SK-N-SH (cell line): ENCODE measurements around the gene CEP131. TPM values are rescaled to one million over a fixed set of nuclear protein-coding genes. Genes with fewer than 3 reads are reported as not detected.

Experiments used
- CTCF ChIA-PET: fragments of 300-600, 350-600 bp; formaldehyde crosslinking; extraction: SDS; loops from one replicate; lab custom pipeline; 2021; lab: Yijun Ruan, JAX
- POLR2A ChIA-PET: fragments of 350-600 bp; sonication (Branson Sonifier 250); formaldehyde crosslinking; extraction: SDS; loops from one replicate; lab custom pipeline; 2020; ENCODE audit warnings: antibody characterized with exemption, inconsistent platforms; lab: Yijun Ruan, JAX
- DNase-seq: peaks from one replicate; pipeline ENCODE4 v3.0.0; 2012
- H2AFZ ChIP-seq: fragments of 200-600 bp; sonication (generic); 2 replicates; pipeline ENCODE4 v1.8.1; 2016; ENCODE audit warnings: antibody characterized with exemption, mild to moderate bottlenecking, low read depth
- H3F3A ChIP-seq: fragments of 200-600 bp; sonication (generic); replicated peaks from 2 replicates; pipeline ENCODE3; 2016; ENCODE audit warnings: antibody characterized with exemption, mild to moderate bottlenecking; ENCODE audit not compliant: insufficient read depth
- H3K27ac ChIP-seq, 2 experiments: fragments of 200-500 bp in 1 of 2; fragments of 200-600 bp in 1 of 2; sonication (Bioruptor generic) in 1 of 2; sonication (generic), shearing (Covaris generic) in 1 of 2; 2 replicates each; pipeline versions ENCODE4 v1.5.1 to v1.6.1; 2014 to 2016; ENCODE audit warnings: low read depth in 2 of 2, inconsistent platforms in 1 of 2, low read length in 1 of 2, mild to moderate bottlenecking in 1 of 2, mixed read lengths in 1 of 2
- H3K27me3 ChIP-seq: fragments of 200-600 bp; sonication (generic), shearing (Covaris generic); 2 replicates; pipeline ENCODE4 v1.6.1; 2016; ENCODE audit warnings: mixed run types; ENCODE audit not compliant: insufficient read depth
- H3K36me3 ChIP-seq, 2 experiments: fragments of 200-500 bp in 1 of 2; fragments of 200-600 bp in 1 of 2; sonication (Bioruptor generic) in 1 of 2; sonication (generic) in 1 of 2; replicated peaks in 1 of 2; 2 replicates each; pipeline versions ENCODE3 to v1.5.1; 2014 to 2016; ENCODE audit warnings: low read length in 1 of 2, mild to moderate bottlenecking in 1 of 2; ENCODE audit not compliant: insufficient read depth in 2 of 2, control insufficient read depth in 1 of 2
- H3K4me1 ChIP-seq, 2 experiments: fragments of 200-500 bp in 1 of 2; fragments of 200-600 bp in 1 of 2; sonication (Bioruptor generic) in 1 of 2; sonication (generic), shearing (Covaris generic) in 1 of 2; 2 replicates each; pipeline versions ENCODE4 v1.5.1 to v1.6.1; 2014 to 2016; ENCODE audit warnings: low read depth in 1 of 2, low read length in 1 of 2, mixed run types in 1 of 2; ENCODE audit not compliant: insufficient read depth in 2 of 2, control insufficient read depth in 1 of 2
- H3K4me2 ChIP-seq: fragments of 200-600 bp; sonication (generic), shearing (Covaris generic); 2 replicates; pipeline ENCODE4 v1.6.1; 2017; ENCODE audit warnings: mixed run types
- H3K4me3 ChIP-seq, 2 experiments: fragments of 200-500 bp in 1 of 2; fragments of 200-600 bp in 1 of 2; sonication (Bioruptor generic) in 1 of 2; sonication (generic), shearing (Covaris generic) in 1 of 2; 2 replicates each; pipeline versions ENCODE4 v1.5.1 to v1.8.1; 2014 to 2016; ENCODE audit warnings: low read depth in 2 of 2, inconsistent platforms in 1 of 2, low read length in 1 of 2, mild to moderate bottlenecking in 1 of 2, mixed read lengths in 1 of 2, moderate library complexity in 1 of 2
- H3K79me2 ChIP-seq: fragments of 200-600 bp; sonication (generic); 2 replicates; pipeline ENCODE4 v1.8.1; 2017; ENCODE audit warnings: mild to moderate bottlenecking; ENCODE audit not compliant: insufficient read depth
- H3K9ac ChIP-seq: fragments of 200-600 bp; sonication (generic); 2 replicates; pipeline ENCODE4 v1.6.1; 2017; ENCODE audit warnings: mixed run types
- H3K9me2 ChIP-seq: fragments of 200-600 bp; sonication (generic); 2 replicates; pipeline ENCODE4 v1.6.1; 2017; ENCODE audit warnings: mixed run types
- H3K9me3 ChIP-seq: fragments of 200-600 bp; sonication (generic); 2 replicates; pipeline ENCODE4 v1.6.1; 2017; ENCODE audit warnings: mixed run types, mild to moderate bottlenecking, moderate library complexity
- H4K20me1 ChIP-seq: fragments of 200-600 bp; sonication (generic); 2 replicates; pipeline ENCODE4 v1.6.1; 2017; ENCODE audit warnings: mild to moderate bottlenecking, mixed run types; ENCODE audit not compliant: insufficient read depth
- ELF1 ChIP-seq: IDR thresholded peaks from 2 replicates; pipeline ENCODE4 v1.4.0; 2012
- EP300 ChIP-seq, 2 experiments: IDR thresholded peaks; 2 replicates each; pipeline versions ENCODE4 v1.4.0 to v1.6.1; 2012; ENCODE audit warnings: borderline replicate concordance in 1 of 2, low read depth in 1 of 2, low read length in 1 of 2
- EZH2phosphoT487 ChIP-seq: fragments of 200-600 bp; sonication (generic); IDR thresholded peaks from 2 replicates; pipeline ENCODE4 v1.6.1; 2017; ENCODE audit warnings: low read depth, mixed run types, mild to moderate bottlenecking, antibody characterized with exemption, moderate library complexity, borderline replicate concordance
- FOSL2 ChIP-seq: IDR thresholded peaks from 2 replicates; pipeline ENCODE4 v1.4.0; 2012; ENCODE audit warnings: low read depth, mild to moderate bottlenecking, moderate library complexity, borderline replicate concordance
- FOXJ3 ChIP-seq: sonication (generic); formaldehyde crosslinking; IDR thresholded peaks from 2 replicates; pipeline ENCODE4 v1.5.1; 2020; ENCODE audit warnings: mild to moderate bottlenecking, missing genetic modification reagents
- GABPA ChIP-seq: IDR thresholded peaks from 2 replicates; pipeline ENCODE4 v1.4.0; 2012; ENCODE audit warnings: low read depth, mild to moderate bottlenecking
- MEF2A ChIP-seq: IDR thresholded peaks from 2 replicates; pipeline ENCODE4 v1.4.0; 2012; ENCODE audit warnings: low read depth, borderline replicate concordance
- POLR2AphosphoS5 ChIP-seq: IDR thresholded peaks from 2 replicates; pipeline ENCODE4 v1.6.1; 2012; ENCODE audit warnings: low read depth, low read length
- RAD21 ChIP-seq: IDR thresholded peaks from 2 replicates; pipeline ENCODE4 v1.6.1; 2012; ENCODE audit warnings: mild to moderate bottlenecking, low read length
- REST ChIP-seq: IDR thresholded peaks from 2 replicates; pipeline ENCODE4 v1.6.1; 2012; ENCODE audit warnings: mild to moderate bottlenecking, low read depth, low read length, moderate library complexity
- RFX5 ChIP-seq: IDR thresholded peaks from 2 replicates; pipeline ENCODE4 v1.6.1; 2012; ENCODE audit warnings: mild to moderate bottlenecking, improper control_type of control experiment, low read length
- SIN3A ChIP-seq: IDR thresholded peaks from 2 replicates; pipeline ENCODE4 v1.6.1; 2012; ENCODE audit warnings: low read depth, mild to moderate bottlenecking, low read length, moderate library complexity, borderline replicate concordance
- SMC3 ChIP-seq: IDR thresholded peaks from 2 replicates; pipeline ENCODE4 v1.6.1; 2012; ENCODE audit warnings: low read depth, low read length, improper control_type of control experiment
- TAF1 ChIP-seq: IDR thresholded peaks from 2 replicates; pipeline ENCODE4 v1.6.1; 2012; ENCODE audit warnings: low read depth, mild to moderate bottlenecking, low read length, moderate library complexity, borderline replicate concordance
- TCF12 ChIP-seq: IDR thresholded peaks from 2 replicates; pipeline ENCODE4 v1.4.0; 2012
- TEAD4 ChIP-seq: IDR thresholded peaks from 2 replicates; pipeline ENCODE4 v1.4.0; 2012; ENCODE audit warnings: mild to moderate bottlenecking, borderline replicate concordance; ENCODE audit not compliant: insufficient read depth
- WGBS: methylation state at CpG from one replicate; pipeline ENCODE4 v1.1.6; 2017; ENCODE audit warnings: low lambda C conversion rate; 5-methylcytosine and 5-hydroxymethylcytosine counted together
- polyA plus RNA-seq, 3 experiments: library from polyadenylated mRNA; depleted of rRNA; stranded (reverse); fragments of >200 nt; gene quantifications; 2 replicates each; pipeline ENCODE4 v1.2.3, GENCODE V29; 2012
- TF ChIP-seq, protein P1 (sequence below): IDR thresholded peaks from 2 replicates; pipeline ENCODE4; 2012

Gene CEP131
- polyA plus RNA-seq, 1 of the 3 experiments (the other 2 are of a cell fraction), result 34.8 TPM

DNA sequence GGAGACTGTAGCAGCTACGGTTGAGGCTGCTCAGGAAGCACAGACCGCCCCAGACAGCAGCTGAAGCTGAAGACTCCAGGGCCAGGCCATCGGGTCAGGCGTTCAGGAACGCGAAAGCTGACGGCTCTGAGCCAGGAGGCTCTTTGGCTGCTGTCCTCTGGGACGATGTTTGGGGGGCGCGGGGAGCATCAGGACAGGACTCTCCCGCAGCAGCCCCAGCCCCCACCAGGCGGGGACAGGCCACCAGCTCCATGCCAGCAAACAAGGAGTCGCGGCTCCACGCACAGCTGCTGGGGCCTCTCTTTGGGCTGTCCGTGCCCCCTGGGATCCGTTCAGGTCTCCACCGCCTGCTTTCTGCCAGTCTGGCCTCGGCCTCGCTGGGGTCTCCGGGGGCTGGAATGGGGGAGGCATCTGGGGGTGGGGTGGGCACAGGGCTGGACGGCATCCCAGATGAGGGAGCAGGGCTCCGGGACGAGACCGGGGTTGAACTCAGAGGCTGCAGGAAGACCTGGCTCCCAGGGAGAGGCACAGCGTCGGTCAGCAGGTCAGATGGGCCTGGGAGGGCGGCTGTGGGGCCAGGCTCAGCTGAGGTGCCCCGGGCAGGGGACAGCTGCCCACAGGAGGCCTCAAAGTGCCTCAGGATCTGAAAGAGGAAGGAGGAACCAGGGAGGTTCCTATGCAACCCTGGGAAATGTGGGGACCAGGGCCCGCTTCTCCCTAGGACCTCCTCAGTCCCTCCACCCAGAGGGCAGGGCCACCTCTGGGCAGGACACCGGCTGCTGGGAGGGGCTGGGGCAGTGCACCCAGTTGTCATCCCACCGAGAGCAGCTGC, 6.3 kb upstream of the CEP131 start:
- Histone ChIP-seq H2AFZ (no peak overlapping the region), H4K20me1 (no peaks in the 10 kb centered on the region), H3K27ac (no peak overlapping the region), H3K79me2 (no peaks in the 10 kb centered on the region), H3K36me3 (peaks cover 0 to 46% of the 10 kb centered on the region in 2 experiments), H3K27me3 (no peaks in the 10 kb centered on the region), H3K4me1 (no peaks in the 10 kb centered on the region), H3K9me2 (no peaks in the 10 kb centered on the region), H3K4me3 (no peak overlapping the region), H3K9ac (no peak overlapping the region), H3F3A (peaks cover 13% of the 10 kb centered on the region), H3K4me2 (no peak overlapping the region), H3K9me3 (no peaks in the 10 kb centered on the region)
- TF ChIP-seq REST (no peak), SMC3 (no peak), EP300 (IDR thresholded peaks at IDR 0.05; ENCODE audit: borderline replicate concordance in 1 of 2, low read depth in 1 of 2, low read length in 1 of 2) (no peak), ELF1 (no peak), MEF2A (no peak), TEAD4 (no peak), TAF1 (no peak), TCF12 (no peak), FOSL2 (no peak), POLR2AphosphoS5 (no peak)
- TF ChIP-seq, protein P1, sequence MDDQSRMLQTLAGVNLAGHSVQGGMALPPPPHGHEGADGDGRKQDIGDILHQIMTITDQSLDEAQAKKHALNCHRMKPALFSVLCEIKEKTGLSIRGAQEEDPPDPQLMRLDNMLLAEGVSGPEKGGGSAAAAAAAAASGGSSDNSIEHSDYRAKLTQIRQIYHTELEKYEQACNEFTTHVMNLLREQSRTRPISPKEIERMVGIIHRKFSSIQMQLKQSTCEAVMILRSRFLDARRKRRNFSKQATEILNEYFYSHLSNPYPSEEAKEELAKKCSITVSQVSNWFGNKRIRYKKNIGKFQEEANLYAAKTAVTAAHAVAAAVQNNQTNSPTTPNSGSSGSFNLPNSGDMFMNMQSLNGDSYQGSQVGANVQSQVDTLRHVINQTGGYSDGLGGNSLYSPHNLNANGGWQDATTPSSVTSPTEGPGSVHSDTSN, result no peak
- CTCF ChIA-PET, result interaction anchor here (0.9 to 4.4 kb wide), 5 partner anchors 10 to 256 kb away, joined by 3 to 23 read pairs (median 5); partner anchors contain the start of genes NDUFAF8 and TEPSIN
- 93% methylated on average over 32 of the region's 32 CpGs for WGBS
- POLR2A ChIA-PET, result interaction anchor here (2.7 kb wide), 1 partner anchor 10 kb away, joined by 9 read pairs; the partner anchor contains the start of genes NDUFAF8 and TEPSIN
- no peak for DNase-seq

- no peaks in the 10 kb centered on the region for H3K9me2 ChIP-seq
- H3K4me3 ChIP-seq, result no peak overlapping the region
- H3F3A ChIP-seq, result peaks cover 19% of the 10 kb centered on the region
- ChIA-PET POLR2A (interaction anchor here (2.7 kb wide), 1 partner anchor 10 kb away, joined by 9 read pairs; the partner anchor contains the start of genes NDUFAF8 and TEPSIN), CTCF (interaction anchor here (1.0 to 4.4 kb wide), 4 partner anchors 11 to 257 kb away, joined by 3 to 23 read pairs (median 10); partner anchors contain the start of genes NDUFAF8 and TEPSIN)
- DNase-seq, result no peak
- H3K9me3 ChIP-seq, result no peaks in the 10 kb centered on the region
- no peak overlapping the region for H3K27ac ChIP-seq
- H3K4me2 ChIP-seq, result no peak overlapping the region
- no peaks in the 10 kb centered on the region for H3K79me2 ChIP-seq
- no peaks in the 10 kb centered on the region for H3K27me3 ChIP-seq
- H3K36me3 ChIP-seq, result peaks cover 0 to 41% of the 10 kb centered on the region in 2 experiments
- no peaks in the 10 kb centered on the region for H4K20me1 ChIP-seq
- H3K9ac ChIP-seq, result no peak overlapping the region
- H2AFZ ChIP-seq, result no peak overlapping the region
- 91% methylated on average over 9 of the region's 9 CpGs for WGBS
- H3K4me1 ChIP-seq, result peaks cover 0 to 4% of the 10 kb centered on the region in 2 experiments; a peak in 2 of 4 replicates
- TF ChIP-seq SIN3A (no peak), GABPA (no peak), FOXJ3 (no peak), EZH2phosphoT487 (no peak), REST (no peak), TEAD4 (no peak), RAD21 (no peak), RFX5 (no peak), SMC3 (no peak)
These were observed 5.7 kb upstream of the CEP131 start for GRCh38 chr17:81228420-81228819.
